ENCODE data around the gene HAT1.

DNA sequence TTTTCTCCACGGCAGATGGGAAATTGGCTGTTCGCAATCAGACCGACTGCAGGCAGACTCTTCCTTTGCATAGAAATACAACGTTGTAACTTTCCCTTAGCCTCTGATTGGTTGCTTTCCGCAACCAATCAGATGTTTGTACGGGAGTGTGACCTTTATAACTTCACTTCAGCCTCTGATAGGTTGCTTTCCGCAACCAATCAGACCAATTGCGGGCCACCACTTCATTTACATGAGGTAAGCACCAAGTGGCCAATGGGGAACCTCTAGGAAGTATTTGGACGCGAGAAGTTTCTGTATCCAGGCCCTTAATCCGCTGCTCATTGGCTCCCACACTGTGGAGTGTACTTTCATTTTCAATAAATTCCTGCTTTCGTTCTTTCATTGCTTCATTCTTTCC, 47.3 kb upstream of the HAT1 start:
- TF ChIP-seq, protein P1, sequence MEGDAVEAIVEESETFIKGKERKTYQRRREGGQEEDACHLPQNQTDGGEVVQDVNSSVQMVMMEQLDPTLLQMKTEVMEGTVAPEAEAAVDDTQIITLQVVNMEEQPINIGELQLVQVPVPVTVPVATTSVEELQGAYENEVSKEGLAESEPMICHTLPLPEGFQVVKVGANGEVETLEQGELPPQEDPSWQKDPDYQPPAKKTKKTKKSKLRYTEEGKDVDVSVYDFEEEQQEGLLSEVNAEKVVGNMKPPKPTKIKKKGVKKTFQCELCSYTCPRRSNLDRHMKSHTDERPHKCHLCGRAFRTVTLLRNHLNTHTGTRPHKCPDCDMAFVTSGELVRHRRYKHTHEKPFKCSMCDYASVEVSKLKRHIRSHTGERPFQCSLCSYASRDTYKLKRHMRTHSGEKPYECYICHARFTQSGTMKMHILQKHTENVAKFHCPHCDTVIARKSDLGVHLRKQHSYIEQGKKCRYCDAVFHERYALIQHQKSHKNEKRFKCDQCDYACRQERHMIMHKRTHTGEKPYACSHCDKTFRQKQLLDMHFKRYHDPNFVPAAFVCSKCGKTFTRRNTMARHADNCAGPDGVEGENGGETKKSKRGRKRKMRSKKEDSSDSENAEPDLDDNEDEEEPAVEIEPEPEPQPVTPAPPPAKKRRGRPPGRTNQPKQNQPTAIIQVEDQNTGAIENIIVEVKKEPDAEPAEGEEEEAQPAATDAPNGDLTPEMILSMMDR (IDR thresholded peaks at IDR 0.05), result no peak
- TF ChIP-seq POLR2A (IDR thresholded peaks at IDR 0.05), result no peak
